GM21619 (cell line): Measurements from ENCODE around the gene APOBEC3B.
"Not testable (repeated sequence)": the region's sequence is repeated elsewhere in the genome, so short reads cannot be mapped to it uniquely, and the experiment has no call there.

Experiments
- ATAC-seq: cut with Tn5 transposase; IDR thresholded peaks from one replicate; pipeline ENCODE4 v1.9.1; 2021; ENCODE audit not compliant: unreplicated experiment

APOBEC3B gene

DNA sequence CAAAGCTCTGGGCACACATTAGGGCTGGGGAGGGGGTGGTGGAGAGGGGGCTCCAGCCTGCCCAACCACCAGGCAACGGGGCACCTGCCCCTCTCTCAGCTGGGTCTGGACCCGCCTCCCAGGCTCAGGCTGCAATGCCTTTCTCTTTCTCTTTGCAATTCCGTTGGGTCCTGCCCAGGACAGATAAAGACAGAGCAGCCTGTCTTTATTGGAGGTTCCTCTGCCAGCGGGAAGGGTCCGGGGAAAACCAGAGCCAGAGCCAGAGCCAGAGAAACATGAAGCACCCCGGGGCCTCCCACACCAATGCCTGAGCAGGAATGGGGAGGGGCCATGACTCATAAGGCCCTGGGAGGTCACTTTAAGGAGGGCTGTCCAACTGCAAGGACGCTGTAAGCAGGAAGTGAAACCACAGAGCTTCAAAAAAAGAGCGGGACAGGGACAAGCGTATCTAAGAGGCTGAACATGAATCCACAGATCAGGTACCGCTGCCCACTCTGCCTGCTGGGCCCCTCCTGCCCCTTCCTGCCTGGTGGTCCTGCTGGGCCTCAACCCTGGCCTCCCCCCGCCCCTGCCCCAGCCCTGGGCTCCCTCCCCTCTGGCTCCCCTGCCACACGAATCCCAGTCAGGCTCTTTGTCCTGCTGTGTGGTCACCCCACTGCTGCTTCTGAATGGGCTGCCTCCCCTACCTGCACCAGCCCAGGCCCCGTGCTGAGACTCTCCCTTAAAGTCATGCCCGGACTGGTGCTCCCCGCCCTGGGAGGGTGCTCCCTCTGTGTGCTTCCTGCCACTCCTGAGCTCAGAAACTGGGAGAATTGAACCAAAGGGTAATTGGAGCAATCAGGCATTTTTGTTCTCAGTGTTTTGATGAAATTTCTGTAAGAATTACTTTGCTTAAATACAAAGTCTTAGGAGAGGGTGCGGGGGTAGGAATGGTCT lies at the start of gene APOBEC3B:
Gene APOBEC3B, plus strand, starts transcription at position 356 of the 936 bp plus-strand sequence. Its CDS starts 107 bp downstream, at position 463.
- ATAC-seq: peak; percentile 42

DNA sequence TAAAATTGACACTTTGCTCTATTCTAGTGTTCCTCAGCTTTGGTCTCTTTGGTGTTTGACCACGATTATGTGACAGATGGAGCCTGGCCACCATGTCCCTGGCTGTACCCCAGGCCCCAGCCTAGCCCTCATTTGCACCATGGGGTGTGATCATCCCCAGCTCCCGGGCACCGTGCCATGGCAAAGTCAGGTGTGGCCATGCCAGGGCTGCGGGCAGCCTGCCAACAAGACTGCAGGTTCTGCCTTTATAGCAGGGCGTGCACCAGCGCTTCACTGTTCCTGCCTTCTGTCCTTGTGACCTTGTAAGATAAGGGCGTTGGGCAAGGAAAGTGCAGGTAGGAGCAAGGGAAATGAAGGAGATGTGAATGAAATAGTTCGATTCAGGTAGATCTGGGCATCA lies 47.1 kb upstream of the APOBEC3B start:
- ATAC-seq: no peak

DNA sequence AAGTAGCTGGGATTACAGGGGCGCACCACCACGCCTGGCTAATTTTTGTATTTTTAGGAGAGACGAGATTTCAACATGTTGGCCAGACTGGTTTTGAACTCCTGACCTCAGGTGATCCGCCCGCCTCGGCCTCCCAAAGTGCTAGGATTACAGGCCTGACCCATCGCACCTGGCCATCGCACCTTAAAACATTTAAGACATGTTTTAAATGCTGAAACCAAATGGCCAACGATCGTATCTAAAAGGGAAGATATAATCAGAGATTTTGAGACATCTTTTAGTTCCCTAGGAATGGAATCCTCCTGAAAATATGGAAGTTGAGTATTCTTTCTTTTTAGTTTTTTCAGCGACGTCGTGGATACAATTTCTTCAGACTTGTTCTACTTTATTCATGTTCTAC lies 46.5 kb upstream of the APOBEC3B start:
- ATAC-seq: no peak

DNA sequence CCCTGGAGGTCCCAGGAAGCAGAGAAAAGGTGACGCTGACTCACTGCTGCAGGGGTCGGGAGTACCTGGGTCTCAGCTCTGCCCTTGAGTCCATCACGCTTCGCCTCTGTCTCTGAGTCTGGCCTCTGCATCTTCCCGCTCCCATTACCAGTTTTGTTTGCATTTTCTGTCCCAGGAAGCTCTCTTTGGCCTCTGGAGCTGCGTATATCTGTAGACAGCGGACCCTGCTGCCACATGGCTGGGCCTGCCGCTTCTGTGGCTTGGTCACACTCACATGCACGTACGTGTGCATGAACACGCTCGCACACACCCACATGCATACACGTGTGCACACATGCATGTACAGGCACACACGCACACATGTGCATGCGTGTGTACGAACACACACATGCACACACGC lies 45.6 kb upstream of the APOBEC3B start:
- ATAC-seq: no peak

DNA sequence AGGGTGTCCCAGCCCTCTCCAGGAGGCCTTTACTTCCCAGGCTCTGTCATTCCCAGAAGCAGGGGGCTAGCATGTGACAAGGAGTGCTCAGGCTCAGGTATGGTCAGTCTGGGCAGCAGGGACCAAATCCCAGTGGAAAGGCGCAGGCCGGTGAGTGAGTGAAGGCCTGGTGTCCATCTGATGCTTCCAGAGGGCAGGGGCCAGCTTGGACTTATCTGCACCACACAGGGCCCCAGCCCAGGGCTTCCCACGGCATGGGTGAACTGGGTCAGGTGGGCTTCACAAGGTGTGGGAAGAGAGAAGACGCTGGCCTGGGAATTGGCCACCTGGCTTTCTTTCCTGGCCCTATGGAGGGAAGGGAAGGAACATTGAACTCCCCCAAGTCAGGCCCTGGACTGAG lies 45.1 kb upstream of the APOBEC3B start:
- ATAC-seq: no peak

DNA sequence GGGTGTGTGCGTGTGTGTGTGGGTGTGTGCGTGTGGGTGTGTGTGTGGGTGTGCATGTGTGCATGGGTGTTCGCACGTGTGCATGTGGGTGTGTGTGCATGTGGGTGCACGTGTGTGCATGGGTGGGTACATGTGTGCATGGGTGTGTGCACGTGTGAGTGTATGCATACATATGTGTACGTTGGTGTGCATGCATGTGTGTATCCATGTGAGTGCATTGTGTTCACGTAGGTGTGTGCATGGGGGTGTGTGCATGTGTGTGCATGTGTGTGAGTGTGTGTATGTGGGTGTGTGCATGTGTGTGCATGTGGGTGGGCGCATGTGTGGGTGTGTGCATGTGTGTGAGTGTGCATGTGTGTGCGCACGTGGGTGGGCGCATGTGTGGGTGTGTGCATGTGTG lies 44.6 kb upstream of the APOBEC3B start:
- ATAC-seq: no peak

DNA sequence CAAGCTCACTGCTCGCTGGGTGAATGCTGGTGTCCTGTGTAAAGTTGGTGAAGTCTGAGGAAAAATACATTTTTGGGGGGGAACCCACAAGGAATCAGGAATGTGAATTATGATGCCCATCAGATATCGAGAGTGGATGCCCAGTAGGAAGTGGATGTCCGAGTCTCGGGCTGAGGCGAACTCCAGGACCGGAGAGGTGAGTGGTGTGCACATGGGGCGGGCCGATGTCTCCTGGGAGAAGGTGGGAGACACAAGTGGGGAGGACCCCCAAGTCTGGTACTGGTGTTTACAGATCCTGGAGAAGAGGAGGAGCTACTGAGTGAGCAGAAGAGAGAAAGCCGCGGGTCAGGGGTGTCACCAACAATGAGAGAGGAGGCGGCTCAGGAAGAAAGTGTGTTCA lies 43.9 kb upstream of the APOBEC3B start:
- ATAC-seq: no peak

DNA sequence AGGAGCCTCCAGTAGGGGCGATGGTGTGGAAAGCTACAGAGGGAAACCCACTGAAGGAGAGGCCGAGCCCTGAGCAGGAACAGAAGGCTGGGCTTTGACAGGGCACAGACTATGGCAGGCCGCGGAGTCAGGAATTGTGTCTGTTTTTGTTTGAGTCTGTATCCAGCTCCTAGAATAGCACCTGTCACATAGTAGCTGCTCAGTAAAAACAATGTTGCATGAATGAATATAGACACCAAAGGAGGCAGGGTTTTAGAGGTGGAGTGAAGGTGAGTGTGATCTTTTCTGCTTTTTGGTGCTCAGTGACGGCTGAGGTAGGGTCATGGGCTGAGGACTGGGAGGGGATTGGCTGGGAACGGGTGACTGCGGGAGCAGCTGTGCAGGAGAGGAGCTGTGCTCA lies 43.2 kb upstream of the APOBEC3B start:
- ATAC-seq: no peak

DNA sequence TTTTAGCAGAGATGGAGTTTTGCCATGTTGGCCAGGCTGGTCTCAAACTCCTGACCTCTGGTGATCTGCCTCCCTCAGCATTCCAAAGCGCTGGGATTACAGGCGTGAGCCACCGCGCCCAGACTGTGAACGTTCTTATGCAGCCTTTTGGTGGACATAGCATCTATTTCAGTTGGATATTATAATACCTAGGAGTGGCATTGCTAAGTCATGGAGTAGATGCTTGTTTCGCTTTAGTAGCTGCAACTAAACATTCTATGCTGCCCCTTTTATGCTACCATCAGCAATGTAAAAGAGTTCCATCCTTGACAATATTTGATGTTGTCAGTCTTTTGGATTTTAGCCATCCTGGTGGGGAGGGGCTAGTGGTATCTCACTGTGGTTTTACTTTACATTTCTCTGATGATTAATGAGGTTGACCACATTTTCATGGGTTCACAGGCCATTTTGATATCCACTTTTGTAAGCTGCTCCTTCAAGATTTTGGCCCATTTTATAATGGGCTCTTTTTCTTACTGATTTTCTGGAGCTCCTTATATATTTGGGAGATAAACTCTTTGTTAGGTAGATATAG lies 41.2 kb upstream of the APOBEC3B start:
- ATAC-seq: no peak

DNA sequence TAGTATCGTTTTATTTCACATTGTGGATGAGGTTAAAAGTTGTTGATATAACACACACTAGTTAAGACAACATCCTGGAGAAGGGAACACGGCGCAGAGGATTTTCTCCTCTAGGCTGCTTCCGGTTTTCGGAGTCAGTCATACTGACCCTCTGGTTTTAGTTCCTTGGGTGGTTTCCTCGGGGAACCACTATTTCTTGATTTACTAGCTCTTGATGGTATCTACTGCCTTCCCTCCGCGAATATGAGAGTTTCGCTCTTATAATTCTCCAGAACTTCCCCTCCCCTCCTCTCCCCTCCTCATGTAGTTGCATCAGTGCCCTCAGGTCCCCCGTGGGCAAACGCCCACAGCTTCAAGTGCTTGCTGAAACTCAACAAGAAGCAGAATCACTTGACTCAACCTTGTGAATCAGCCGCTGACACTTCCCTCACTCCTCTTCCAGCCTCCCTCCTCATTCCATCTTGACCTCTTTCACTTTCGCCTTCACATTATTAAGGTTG lies 40.6 kb upstream of the APOBEC3B start:
- no peak for ATAC-seq

DNA sequence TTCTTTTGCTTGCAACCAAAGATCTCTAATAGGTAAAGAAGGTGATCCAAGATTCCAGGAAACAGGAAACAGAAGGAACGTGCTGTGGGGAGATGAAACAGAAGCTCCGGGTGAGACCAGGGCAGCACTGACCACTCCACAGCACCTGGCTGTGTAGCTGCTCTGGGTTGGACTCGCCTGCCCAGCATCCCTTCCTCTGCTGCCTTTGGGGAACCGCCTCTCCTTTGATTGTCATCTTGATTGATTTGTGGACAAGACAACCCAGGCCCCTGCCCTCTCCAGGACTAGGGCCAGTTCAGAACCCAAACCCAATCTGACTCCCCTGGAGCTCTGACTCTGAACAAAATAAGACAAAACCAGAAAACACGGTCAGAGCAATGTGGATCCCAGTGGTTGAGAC lies 39.4 kb upstream of the APOBEC3B start:
- ATAC-seq: no peak

DNA sequence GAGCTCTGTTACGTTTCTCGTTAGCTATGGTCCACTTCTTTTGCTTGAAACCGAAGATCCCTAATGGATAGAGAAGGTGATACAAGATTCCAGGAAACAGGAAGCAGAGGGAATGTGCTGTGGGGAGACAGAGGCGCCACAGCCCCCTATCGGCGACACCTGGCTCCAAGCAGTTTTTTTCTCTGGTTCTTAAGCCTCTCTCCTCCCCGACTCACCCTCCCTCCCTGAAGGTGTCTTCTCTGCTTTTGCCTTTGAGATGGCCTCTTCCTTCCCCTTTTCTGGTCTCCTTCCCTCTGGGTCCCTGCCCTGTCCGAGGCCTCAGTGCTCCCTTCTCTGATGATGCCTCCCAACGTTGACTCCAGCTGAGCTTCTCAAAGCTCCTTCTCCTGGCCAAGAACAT lies 38.9 kb upstream of the APOBEC3B start:
- ATAC-seq: no peak

DNA sequence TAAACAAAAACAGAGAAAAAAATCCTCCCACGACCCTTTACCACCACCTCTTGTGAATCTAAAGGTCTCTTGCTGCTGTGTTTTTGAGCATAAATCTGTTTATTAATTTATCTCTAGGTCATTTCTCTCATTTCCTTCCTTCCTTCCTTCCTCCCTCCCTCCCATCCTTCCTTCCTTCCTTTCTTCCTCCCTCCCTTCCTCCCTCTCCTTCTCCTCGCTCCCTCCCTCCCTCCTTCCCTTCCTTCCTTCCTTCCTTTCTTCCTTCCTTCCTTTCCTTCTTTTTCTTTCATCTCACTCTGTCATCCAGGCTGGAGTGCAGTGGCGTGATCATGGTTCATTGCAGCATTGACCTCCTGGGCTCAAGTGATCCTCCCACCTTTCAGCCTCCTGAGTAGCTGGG lies 38.3 kb upstream of the APOBEC3B start:
- no peak for ATAC-seq

DNA sequence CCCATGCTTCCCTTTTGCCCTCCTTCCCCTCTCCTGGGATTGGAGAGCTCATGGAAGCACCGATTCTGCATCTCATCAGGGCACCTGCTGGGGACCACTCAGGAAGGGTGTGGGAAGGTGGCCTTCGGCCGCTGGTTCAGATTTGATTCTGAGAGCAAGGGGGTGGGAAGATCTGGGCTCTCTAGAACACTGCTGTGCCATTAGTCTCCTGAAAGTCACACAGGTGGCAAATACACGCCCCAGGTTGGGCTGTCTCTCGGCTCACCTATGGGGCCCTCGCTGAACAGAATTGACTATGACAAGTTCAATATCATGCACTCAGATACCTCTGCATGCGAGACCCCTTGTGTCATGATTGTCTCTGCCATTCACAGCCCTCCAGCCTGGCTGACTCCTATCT lies 37.5 kb upstream of the APOBEC3B start:
- no peak for ATAC-seq

DNA sequence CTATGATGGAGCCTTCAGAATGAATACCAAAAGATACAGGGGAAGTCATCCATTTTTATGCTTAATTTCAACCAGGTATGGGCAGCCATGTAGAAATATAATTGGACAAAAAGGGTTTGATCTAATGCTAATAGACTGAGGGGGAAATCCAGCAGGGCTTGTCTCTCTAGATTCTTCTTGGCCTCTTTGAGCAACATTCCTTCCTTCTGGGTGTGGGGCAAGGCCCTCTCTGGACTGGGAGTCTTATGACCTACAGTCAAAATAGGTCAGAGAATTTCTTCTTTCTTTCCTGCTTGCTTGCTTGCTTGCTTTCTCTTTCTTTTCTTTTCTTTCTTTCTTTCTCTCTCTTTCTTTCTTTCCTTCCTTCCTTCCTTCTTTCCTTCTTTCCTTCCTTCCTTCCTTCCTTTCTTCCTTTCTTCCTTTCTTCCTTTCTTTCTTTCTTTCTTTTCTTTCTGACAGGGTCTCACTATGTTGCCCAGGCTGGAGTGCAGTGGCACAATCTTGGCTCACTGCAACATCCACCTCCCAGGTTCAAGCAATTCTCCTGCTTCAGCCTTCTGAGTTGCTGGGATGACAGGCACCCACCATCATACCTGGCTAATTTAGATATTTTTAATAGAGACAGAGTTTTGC lies 36.3 kb upstream of the APOBEC3B start:
- not testable (repeated sequence) for ATAC-seq

DNA sequence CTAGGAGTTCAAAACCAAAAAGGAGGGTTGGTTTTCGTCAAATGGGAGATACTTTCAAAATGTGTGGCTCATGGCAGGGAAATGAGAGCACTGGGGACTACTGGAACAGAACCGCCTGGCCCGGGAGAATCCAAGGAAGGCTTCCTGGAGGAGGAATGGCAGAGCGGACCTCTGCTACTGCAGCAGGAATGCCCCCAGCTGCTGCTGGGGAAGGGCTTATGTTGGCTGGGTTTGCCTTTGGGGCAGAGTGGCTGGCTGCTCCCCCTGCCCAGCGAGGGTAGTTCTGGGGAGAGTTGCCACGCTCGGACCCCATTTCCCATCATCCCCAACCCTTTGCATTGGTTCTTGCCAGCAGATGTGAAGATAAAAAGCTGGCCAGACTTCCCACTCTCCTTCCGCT lies 35.4 kb upstream of the APOBEC3B start:
- no peak for ATAC-seq

DNA sequence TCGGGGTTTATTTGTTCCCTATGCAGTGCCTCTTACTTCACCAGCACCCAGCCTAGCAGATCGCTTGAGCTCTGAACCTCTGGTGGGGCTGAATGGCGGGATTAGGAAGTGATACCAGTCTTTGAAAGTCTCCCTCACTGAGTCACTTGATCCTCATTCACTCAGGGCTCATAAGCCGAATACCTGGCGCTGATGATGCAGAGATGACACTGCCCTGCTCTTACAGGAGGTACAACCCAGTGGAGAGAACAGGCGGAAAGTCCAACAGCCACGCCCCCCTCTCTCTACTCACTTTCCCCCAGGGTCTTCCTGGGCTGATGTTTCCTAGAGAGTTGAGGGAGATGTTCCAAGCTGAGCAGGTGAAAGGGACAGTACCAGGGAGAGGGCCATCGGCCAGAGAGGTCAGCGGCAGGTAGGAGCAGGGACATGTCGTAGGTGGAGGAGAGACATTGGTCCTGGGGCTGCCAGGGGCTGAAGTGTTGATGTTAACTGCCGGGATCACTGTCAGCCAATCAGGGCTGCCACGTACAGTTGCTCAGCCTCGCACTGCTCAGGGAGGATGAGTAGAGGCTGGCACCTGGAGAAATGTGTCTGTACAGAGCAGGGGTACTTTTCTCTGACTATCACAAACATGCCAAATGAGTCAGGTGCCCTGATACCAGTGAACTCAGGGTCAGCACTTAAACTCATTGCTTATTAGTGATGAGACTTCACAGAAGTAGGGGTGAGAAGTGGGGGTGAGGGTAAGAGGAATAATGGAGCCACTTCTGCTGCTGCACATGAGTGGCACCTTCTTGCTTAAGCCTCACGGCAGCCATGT lies 34.6 kb upstream of the APOBEC3B start:
- no peak for ATAC-seq

DNA sequence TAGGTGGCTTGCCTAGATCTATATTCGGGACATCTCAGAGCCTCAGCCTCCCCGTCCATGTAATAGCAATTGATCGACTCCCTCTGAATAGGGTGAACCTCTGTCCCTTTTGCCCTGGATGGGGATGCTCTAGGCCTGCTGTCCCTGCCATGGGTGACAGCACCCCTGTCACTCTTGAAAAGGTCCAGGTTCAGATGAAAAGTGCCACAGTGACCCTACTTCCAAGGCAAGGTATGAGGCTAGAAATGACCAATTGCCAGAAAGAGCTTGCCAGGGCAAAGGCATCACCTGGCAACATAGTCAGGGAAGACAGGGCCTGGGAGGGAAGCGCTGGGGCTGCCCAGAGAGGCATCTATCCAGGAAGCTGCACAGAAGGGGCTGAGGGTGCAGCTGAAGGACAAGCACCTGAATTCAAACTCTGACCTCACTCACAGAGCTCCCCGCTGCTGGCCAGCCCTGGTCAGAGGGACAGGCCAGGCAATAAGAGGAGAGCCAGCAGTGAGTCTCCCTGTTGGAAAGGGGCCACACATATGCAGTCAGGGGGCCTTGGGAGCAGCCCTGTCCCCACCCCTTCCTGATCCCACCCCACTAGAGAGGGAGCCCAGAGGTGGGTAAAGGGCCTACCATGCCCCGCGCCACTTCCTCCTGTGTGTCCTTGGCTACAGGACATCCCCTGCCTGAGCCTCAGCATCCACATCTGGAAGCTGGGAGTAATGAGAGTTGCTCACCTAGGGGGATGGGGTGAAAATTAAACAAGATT lies 33.8 kb upstream of the APOBEC3B start:
- ATAC-seq: no peak

DNA sequence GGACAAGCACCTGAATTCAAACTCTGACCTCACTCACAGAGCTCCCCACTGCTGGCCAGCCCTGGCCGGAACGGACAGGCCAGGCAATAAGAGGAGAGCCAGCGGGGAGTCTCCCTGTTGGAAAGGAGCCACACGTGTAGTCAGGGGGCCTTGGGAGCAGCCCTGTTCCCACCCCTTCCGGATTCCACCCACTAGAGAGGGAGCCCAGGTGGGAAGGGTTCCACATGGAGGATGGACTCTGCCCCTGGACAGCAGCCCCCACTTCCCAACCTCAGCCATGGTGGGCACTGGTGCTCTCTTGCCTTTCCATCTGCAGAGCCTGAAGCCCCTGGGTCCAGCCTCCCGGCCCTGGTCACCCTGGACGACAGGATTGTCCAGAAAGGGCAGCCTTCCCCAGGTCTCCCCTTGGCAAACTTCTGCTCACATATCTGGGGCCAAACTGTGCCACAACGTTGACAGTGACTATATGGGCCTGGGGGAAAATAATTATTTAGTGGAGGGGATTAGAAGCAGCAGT lies 32.2 kb upstream of the APOBEC3B start:
- no peak for ATAC-seq
